NCI-H460 (cell line): ENCODE data around the gene NLRP12. TPM values are rescaled to one million over a fixed set of nuclear protein-coding genes. Genes with fewer than 3 reads are reported as not detected.
"Not testable (repeated sequence)": the region's sequence is repeated elsewhere in the genome, so short reads cannot be mapped to it uniquely, and the experiment has no call there.

ENCODE experiments used
- DNase-seq: peaks from one replicate; pipeline ENCODE4 v3.0.0-alpha.2; 2016; ENCODE audit warnings: low read depth; ENCODE audit errors: extremely low read depth
- polyA plus RNA-seq: library from polyadenylated mRNA; depleted of rRNA; stranded (reverse); fragments of >200 nt; gene quantifications from 2 replicates; pipeline ENCODE4 v1.2.3, GENCODE V29; 2014; cell fraction: nucleus; rRNA removed
- total RNA-seq: library from RNA; depleted of rRNA; stranded (reverse); fragments of >200 nt; shearing (Covaris generic); gene quantifications from 2 replicates; pipeline ENCODE4 v1.2.3, GENCODE V29; 2014; rRNA removed

NLRP12 gene
- not detected in 2 replicates for total RNA-seq
- polyA plus RNA-seq: not detected in 2 replicates

GRCh38 chr19:53824134-53824611 is at the start of gene NLRP12:
TSS of gene NLRP12 (minus strand) at chr19:53824314. CDS start at chr19:53824174, 140 bp downstream.
- no peak for DNase-seq

GRCh38 chr19:53872762-53873161 is 48.6 kb upstream of the NLRP12 start:
- no peak for DNase-seq

- DNase-seq: no peak
These were observed 47.3 kb upstream of the NLRP12 start for GRCh38 chr19:53871454-53871853.

- DNase-seq: no peak
These were observed 46.4 kb upstream of the NLRP12 start for GRCh38 chr19:53870485-53870844.

- DNase-seq: not testable (repeated sequence)
These were observed 45.8 kb upstream of the NLRP12 start for GRCh38 chr19:53869805-53870484.

- DNase-seq: no peak
These were observed 45.0 kb upstream of the NLRP12 start for GRCh38 chr19:53868892-53869804.

- no peak for DNase-seq
These were observed 44.2 kb upstream of the NLRP12 start for GRCh38 chr19:53868091-53868891.

GRCh38 chr19:53867225-53868090 is 43.3 kb upstream of the NLRP12 start, which contains the start of gene MYADM:
TSS of gene MYADM (plus strand) at chr19:53867883. CDS start at chr19:53873530, 5,647 bp downstream.
- DNase-seq: peak; percentile 94

GRCh38 chr19:53866865-53867224 is 42.7 kb upstream of the NLRP12 start:
- no peak for DNase-seq

GRCh38 chr19:53865918-53866864 is 42.1 kb upstream of the NLRP12 start:
- peak; percentile 72 for DNase-seq

- DNase-seq: no peak
These were observed 41.4 kb upstream of the NLRP12 start for GRCh38 chr19:53865523-53865917.

- DNase-seq: no peak
These were observed 40.3 kb upstream of the NLRP12 start for GRCh38 chr19:53864308-53864836.

GRCh38 chr19:53853707-53854106 is 29.6 kb upstream of the NLRP12 start:
- DNase-seq: no peak

GRCh38 chr19:53849237-53849676 is 25.1 kb upstream of the NLRP12 start:
- DNase-seq: no peak

- DNase-seq: no peak
These were observed 23.4 kb upstream of the NLRP12 start for GRCh38 chr19:53847555-53847954.

GRCh38 chr19:53844849-53845246 is 20.7 kb upstream of the NLRP12 start:
- no peak for DNase-seq

GRCh38 chr19:53840914-53841313 is 16.8 kb upstream of the NLRP12 start:
- not testable (repeated sequence) for DNase-seq

GRCh38 chr19:53840241-53840640 is 16.1 kb upstream of the NLRP12 start:
- DNase-seq: not testable (repeated sequence)
